GM12875 (cell line): ENCODE data around the gene HOXA7.

Experiments used
- H3K4me3 ChIP-seq: one replicate; pipeline ENCODE4 v1.5.1; 2011; ENCODE audit warnings: low read depth, low read length, control low read depth
- TF ChIP-seq, protein P1 (sequence below): IDR thresholded peaks from 2 replicates; pipeline ENCODE4 v1.5.1; 2011; ENCODE audit warnings: low read depth, mild to moderate bottlenecking, control low read depth, inconsistent platforms, low read length, moderate library complexity, borderline replicate concordance; ENCODE audit not compliant: insufficient read depth

HOXA7 gene

DNA sequence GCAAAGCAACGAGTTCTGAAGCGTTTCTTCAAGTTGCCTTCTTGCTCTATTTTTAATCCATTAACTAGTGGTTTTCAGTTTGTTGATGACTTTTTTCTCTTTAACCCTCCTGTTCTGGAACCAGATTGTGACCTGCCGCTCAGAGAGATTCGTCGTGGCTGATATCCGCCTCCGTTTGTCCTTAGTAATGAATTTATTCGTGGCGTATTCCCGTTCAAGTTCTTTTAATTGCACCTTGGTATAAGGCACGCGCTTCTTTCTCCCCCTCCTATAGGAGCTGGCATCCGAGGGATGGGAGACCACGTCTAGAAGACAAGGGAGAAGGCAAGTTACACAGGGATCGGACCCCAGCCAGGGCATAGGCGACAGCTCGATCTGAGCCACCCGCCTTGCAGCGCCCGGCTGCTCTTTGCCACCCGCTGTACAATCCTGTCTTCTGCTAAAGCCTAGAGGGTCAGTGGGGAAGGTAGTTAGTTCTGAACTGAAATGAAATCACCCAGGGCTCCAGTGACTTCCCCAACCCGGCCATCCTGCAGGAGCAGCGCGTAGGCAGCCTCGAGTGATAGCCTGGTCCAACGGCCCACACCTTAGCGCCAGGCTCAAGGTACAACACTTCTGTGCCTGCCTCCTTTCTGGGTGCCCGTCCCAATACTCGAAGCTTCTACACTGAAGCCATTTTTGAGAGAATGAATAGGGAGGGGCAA is 41.8 kb upstream of the HOXA7 start:
- TF ChIP-seq, protein P1, sequence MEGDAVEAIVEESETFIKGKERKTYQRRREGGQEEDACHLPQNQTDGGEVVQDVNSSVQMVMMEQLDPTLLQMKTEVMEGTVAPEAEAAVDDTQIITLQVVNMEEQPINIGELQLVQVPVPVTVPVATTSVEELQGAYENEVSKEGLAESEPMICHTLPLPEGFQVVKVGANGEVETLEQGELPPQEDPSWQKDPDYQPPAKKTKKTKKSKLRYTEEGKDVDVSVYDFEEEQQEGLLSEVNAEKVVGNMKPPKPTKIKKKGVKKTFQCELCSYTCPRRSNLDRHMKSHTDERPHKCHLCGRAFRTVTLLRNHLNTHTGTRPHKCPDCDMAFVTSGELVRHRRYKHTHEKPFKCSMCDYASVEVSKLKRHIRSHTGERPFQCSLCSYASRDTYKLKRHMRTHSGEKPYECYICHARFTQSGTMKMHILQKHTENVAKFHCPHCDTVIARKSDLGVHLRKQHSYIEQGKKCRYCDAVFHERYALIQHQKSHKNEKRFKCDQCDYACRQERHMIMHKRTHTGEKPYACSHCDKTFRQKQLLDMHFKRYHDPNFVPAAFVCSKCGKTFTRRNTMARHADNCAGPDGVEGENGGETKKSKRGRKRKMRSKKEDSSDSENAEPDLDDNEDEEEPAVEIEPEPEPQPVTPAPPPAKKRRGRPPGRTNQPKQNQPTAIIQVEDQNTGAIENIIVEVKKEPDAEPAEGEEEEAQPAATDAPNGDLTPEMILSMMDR, result no peak
- no peak overlapping the region for H3K4me3 ChIP-seq

DNA sequence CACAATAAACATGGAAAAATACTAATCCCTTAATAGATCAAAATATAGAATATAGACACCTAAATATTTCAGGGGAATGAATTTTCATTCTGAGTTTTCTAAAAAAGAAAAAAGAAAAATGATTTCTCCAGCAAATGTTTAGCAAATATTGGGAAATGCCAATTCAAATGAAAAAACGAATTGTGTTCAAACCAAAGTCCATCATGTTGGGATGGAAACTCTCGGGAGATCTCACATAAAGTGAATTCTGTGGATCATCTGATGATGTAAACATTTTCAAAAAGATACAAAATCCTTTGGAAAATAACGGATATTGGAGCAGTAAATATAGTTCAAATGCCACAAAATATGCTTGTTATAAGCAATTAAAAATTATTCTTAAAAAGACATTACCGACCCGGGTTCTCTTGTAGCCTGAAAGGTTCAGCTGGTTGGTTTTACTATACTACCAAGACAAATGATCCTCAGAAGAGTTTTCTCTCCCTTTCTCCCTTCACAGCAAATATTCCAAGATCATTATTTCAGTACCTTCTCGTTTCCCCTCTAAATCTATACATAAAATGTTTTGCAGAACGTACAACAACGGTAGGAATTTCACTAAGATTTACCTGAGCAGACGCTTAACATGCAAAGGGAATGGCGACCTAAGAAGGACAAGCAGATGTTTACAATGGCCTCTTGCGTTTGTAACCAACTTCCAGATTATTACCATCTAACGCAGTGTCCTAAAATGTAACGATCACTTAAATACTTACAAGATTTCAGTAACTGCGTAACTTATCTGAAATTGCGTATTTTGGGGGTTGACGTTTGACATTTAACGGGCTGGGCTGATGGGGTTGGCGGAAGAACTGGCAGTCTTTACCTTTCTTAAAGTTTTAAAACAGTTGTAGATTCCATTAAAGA is 40.9 kb upstream of the HOXA7 start:
- H3K4me3 ChIP-seq, result no peak overlapping the region
- TF ChIP-seq, protein P1, result no peak

DNA sequence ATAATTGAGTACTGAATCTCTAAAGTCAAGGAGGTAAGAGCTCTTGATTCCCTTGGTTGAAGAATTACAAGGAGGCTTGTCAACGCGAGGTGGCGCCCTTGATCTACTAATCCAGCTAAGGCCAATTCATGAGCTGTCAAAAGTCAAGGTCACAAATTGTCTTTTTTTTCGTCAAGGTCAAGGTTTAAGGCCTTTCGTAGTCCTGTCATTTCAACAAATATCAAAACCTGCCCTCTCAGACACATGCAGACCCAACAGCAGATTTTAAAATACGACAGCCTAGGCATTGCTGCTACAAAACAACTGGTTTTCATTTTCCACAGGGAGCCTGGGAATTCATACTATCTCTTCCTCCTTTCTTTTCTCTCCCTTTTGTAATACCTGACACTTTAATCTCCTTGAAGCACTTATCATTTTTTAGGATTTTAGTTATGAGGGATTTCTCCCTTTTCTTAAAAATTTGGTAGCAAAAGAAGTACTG is 39.9 kb upstream of the HOXA7 start:
- H3K4me3 ChIP-seq, result no peak overlapping the region
- TF ChIP-seq, protein P1, result peak; percentile 59

DNA sequence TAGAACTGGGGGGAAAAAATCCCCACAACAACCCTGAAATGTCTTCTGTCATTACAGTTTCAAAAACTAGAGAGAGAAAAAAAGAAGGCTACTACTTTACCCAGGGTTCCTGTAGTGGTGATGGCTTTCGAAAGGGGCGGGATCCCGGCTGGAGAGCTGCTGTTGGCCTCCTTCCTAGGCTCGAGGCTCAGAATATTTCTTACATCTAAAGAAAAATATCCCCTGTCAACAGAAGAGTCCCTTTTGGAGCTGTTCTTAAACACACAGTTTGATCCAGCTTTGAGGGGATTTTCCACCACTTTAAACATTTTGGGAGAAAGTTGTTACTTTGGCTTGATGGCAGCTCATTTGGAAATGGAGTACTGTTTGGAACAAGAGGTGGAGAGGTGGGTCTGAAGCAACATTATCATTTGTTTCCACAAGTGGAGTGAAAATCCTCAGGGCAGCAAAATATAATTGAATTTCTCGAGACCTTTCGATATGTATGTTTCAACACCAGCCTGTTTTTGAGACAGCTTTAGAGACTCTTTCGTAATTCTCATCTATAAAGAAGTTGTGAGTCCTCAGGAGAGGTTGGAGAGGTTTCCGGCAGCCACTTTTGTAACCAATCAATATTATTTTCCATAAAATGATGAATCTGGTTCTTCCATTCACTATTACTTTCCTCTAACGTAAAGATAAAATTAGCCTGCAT is 38.4 kb upstream of the HOXA7 start:
- TF ChIP-seq, protein P1, result no peak

DNA sequence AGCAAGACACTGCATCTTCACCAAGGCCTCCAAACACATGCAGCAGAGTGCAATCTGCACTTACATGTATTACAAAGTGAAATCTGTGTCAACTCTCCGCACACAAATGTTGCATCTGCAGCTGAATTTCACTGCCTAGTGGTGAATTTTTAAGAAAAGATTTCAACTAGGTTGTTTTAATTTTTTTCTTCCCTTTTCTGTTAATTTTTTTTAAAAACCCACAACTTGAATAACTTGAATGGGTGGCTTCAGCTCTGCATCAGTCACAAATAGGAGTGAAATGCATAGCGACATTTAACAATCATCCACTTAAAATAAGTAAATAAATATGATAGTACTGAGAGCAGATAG is 37.5 kb upstream of the HOXA7 start:
- TF ChIP-seq, protein P1, result no peak
- no peak overlapping the region for H3K4me3 ChIP-seq

More for the DNA sequence above, 38.4 kb upstream of the HOXA7 start:
- H3K4me3 ChIP-seq, result no peak overlapping the region

DNA sequence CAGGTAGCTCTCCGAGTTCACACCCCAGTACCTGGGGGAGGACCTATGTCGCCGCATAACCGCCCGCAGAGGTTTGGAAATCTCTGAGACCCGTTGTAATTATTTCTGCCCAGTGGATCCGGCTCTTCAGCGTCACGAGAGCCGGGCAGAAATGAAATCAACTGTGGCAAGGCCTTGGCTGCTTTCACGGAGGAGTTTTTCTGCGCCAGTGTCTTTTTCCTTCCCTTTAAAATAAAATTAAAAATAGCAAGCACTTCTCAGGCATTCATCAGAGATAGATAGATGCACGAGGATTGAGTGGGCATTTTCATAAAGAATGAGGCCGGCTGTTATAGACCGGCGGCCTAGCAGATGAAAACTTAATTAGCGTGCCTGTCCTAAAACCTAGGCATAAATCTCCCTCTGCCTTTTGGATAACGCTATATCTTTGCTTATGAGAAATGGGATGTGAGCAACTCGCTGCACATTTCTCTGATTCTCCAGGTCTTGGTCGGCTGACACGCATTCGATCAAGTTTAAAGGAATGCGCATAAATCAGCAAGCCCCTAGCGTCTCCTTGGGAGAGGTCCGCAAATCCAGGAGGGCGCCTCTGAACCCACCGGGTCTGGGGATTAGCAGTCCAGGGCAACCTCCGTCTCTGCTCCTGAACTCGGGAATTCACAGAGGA is 37.0 kb upstream of the HOXA7 start:
- no peak overlapping the region for H3K4me3 ChIP-seq
- TF ChIP-seq, protein P1, result no peak
